ENCODE results near the gene BICC1. TPM values are rescaled to one million over a fixed set of nuclear protein-coding genes. Genes with fewer than 3 reads are reported as not detected.

The BICC1 gene
- total RNA-seq, 4 donors from 2014 or later: 4.7 to 29.7 (median 18.0) TPM

DNA sequence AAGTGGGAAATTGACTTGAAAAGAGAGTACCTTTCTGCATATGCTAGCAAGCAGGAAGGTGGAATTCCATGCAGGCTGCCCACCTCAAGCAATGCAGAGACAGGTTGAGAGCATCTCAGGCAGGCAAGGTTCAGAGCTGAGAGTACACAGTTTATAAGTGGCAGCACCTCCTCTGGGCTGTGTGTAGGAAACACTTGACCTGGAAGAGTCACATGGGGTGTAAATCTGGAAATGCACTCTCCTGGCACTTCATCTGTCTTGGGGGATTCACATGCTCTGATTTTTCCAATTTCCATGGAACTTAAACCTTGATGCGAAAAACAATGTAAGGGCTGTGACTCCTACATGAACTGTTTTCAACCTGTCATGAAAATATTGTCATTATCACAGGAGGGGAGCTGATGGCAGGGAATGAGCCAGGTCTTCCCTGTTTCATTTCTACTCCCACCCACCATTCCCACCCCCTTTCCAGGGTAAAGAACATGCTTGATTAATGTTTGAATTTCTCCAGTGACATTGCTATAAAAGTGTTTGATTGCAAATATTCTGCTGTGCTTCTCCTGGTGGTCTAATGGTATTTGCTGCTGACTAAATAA lies 328.3 kb downstream of the BICC1 start:
- in situ Hi-C loops (cut with MboI; ENCODE audit: low sequenced_read_pairs in 4 of 4) (no loop called here), intact Hi-C loops (cut with DNase I; ENCODE audit: low total_unique reads) (no loop called here)
- Histone ChIP-seq H3K27ac (no peak overlapping the region), H3K9me3 (no peaks in the 10 kb centered on the region), H3K4me3 (no peak overlapping the region), H3K36me3 (no peaks in the 10 kb centered on the region), H3K4me1 (no peaks in the 10 kb centered on the region), H3K27me3 (no peaks in the 10 kb centered on the region)
- no peak for ATAC-seq
- TF ChIP-seq CTCF (IDR thresholded peaks at IDR 0.05 in 4 of 5, conservative IDR thresholded peaks at IDR 0.05 in 1 of 5) (no peak), POLR2A (IDR thresholded peaks at IDR 0.05) (no peak)
- DNase-seq: no peak

DNA sequence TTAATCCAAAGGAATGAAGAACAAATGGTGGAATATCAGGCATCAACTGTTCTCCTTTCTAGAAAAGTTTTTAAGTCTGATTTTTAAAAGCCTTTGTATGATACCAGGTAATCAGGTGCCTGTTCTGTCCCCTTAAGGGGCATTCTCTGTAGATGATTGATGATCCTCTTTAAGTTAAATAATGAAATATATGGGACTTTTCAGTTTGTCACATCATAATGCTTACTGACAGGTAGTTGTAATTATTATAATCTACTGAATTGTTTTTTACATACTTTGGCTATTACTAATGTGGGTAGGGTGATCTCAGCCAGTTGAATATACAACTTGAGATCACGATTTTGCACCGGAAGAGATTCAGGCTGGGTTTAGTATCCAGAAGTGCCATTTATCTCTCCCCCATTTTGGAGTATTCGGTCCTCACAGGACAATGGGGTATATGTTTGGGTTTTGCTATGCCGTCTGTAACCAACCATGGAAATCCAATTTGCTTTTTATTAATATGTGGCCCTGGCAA lies 330.2 kb downstream of the BICC1 start:
- ATAC-seq: no peak
- TF ChIP-seq POLR2A (IDR thresholded peaks at IDR 0.05): no peak
- no peak for TF ChIP-seq CTCF (IDR thresholded peaks at IDR 0.05 in 4 of 5, conservative IDR thresholded peaks at IDR 0.05 in 1 of 5)

DNA sequence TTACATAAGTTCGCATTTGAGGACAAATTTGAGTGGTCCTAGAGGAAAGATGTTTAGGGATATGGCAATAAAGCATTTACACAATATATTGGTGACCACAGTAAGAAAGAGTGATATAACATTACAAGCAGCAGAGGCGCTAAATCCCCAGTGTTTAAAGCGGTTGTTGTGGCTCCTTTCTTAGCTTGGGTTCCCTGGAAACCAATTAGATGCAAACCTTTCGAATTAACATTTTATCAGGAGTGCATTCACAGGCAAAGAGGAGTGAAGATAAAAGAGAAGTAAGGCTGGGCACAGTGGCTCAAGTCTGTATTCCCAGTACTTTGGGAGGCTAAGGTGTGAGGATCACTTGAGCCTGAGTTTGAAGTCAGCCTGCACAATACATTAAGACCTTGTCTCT lies 331.1 kb downstream of the BICC1 start:
- Histone ChIP-seq H3K27ac (no peak overlapping the region), H3K9me3 (no peaks in the 10 kb centered on the region), H3K27me3 (no peaks in the 10 kb centered on the region), H3K36me3 (no peaks in the 10 kb centered on the region), H3K4me1 (no peaks in the 10 kb centered on the region), H3K4me3 (no peak overlapping the region)
- intact Hi-C loops (cut with DNase I; ENCODE audit: low total_unique reads) (no loop called here), in situ Hi-C loops (cut with MboI; ENCODE audit: low sequenced_read_pairs in 4 of 4) (no loop called here)
- no peak for DNase-seq
- ATAC-seq: no peak
- TF ChIP-seq CTCF (IDR thresholded peaks at IDR 0.05 in 4 of 5, conservative IDR thresholded peaks at IDR 0.05 in 1 of 5): no peak
- no peak for TF ChIP-seq POLR2A (IDR thresholded peaks at IDR 0.05)

More for the DNA sequence above, 330.2 kb downstream of the BICC1 start:
- no peaks in the 10 kb centered on the region for H3K27me3 ChIP-seq
- in situ Hi-C loops (cut with MboI; ENCODE audit: low sequenced_read_pairs in 4 of 4): no loop called here
- no peak for DNase-seq
- no peaks in the 10 kb centered on the region for H3K4me1 ChIP-seq
- intact Hi-C loops (cut with DNase I; ENCODE audit: low total_unique reads): no loop called here
- H3K36me3 ChIP-seq: no peaks in the 10 kb centered on the region
- no peak overlapping the region for H3K4me3 ChIP-seq
- no peak overlapping the region for H3K27ac ChIP-seq
- no peaks in the 10 kb centered on the region for H3K9me3 ChIP-seq

- TF ChIP-seq POLR2A (IDR thresholded peaks at IDR 0.05) (no peak), CTCF (IDR thresholded peaks at IDR 0.05 in 4 of 5, conservative IDR thresholded peaks at IDR 0.05 in 1 of 5) (no peak)
- DNase-seq: no peak
- ATAC-seq: no peak
- intact Hi-C loops (cut with DNase I; ENCODE audit: low total_unique reads): no loop called here
- no peaks in the 10 kb centered on the region for H3K36me3 ChIP-seq
- H3K4me1 ChIP-seq: no peaks in the 10 kb centered on the region
- H3K4me3 ChIP-seq: no peak overlapping the region
- no peaks in the 10 kb centered on the region for H3K9me3 ChIP-seq
- no peak overlapping the region for H3K27ac ChIP-seq
- in situ Hi-C loops (cut with MboI; ENCODE audit: low sequenced_read_pairs in 4 of 4): no loop called here
- no peaks in the 10 kb centered on the region for H3K27me3 ChIP-seq
These were observed 332.0 kb downstream of the BICC1 start for GRCh38 chr10:58844680-58845079.

GRCh38 chr10:58846856-58847255 lies 334.2 kb downstream of the BICC1 start:
- ATAC-seq: no peak
- Histone ChIP-seq H3K27ac (no peak overlapping the region), H3K27me3 (no peaks in the 10 kb centered on the region), H3K9me3 (no peaks in the 10 kb centered on the region), H3K4me3 (no peak overlapping the region), H3K36me3 (no peaks in the 10 kb centered on the region), H3K4me1 (no peaks in the 10 kb centered on the region)
- TF ChIP-seq POLR2A (IDR thresholded peaks at IDR 0.05): no peak
- no peak for TF ChIP-seq CTCF (IDR thresholded peaks at IDR 0.05 in 4 of 5, conservative IDR thresholded peaks at IDR 0.05 in 1 of 5)
- no peak for DNase-seq
- in situ Hi-C loops (cut with MboI; ENCODE audit: low sequenced_read_pairs in 4 of 4) (no loop called here), intact Hi-C loops (cut with DNase I; ENCODE audit: low total_unique reads) (no loop called here)
